Neural progenitor cell (in vitro differentiated cells): ENCODE results near the gene DMRTC2.

Experiments
- CTCF ChIP-seq: fragments of 200-600 bp; sonication (generic); IDR thresholded peaks from 2 replicates; pipeline ENCODE4 v1.5.1; 2017; ENCODE audit warnings: antibody characterized with exemption, mild to moderate bottlenecking
- EZH2phosphoT487 ChIP-seq: fragments of 200-600 bp; sonication (generic); IDR thresholded peaks from 2 replicates; pipeline ENCODE4 v1.6.1; 2017; ENCODE audit warnings: antibody characterized with exemption

- no peak for TF ChIP-seq CTCF
- no peak for TF ChIP-seq EZH2phosphoT487
These were observed 46.1 kb downstream of the DMRTC2 start for GRCh38 chr19:41890936-41891335.
